PC-3 (cell line): ENCODE results near the gene LGMN. TPM values are rescaled to one million over a fixed set of nuclear protein-coding genes. Genes with fewer than 3 reads are reported as not detected.

ENCODE experiments used
- ATAC-seq: fragments of 200-7000 bp; cut with Tn5 transposase; 2 replicates; pipeline ENCODE4 v1.9.1; 2020; ENCODE audit warnings: mild to moderate bottlenecking, moderate library complexity
- BruUV-seq: library from RNA; stranded (reverse); fragments of 400-500 nt; replicated peaks from 2 replicates; lab custom pipeline; 2021; lab: Mats Ljungman, UMichigan
- CTCF ChIA-PET: fragments of 300-600 bp; sonication (Branson Sonifier 250); formaldehyde crosslinking; loops from one replicate; lab custom pipeline; 2022; ENCODE audit warnings: antibody characterized with exemption; lab: Charles Lee
- POLR2A ChIA-PET: fragments of 300-600 bp; sonication (Branson Sonifier 250); formaldehyde crosslinking; loops from one replicate; lab custom pipeline; 2022; ENCODE audit warnings: antibody characterized with exemption; ENCODE audit not compliant: unreplicated experiment; lab: Charles Lee
- DNase-seq: peaks from one replicate; pipeline ENCODE4 v3.0.0-alpha.2; 2015
- H2AFZ ChIP-seq: fragments of 300-600 bp; sonication (generic); 2 replicates; pipeline ENCODE4 v1.6.0; 2016; ENCODE audit warnings: antibody characterized with exemption, low read length
- H3F3A ChIP-seq: fragments of 300-600 bp; sonication (generic); one replicate; pipeline ENCODE4 v1.6.0; 2017; ENCODE audit warnings: antibody characterized with exemption, low read length, control low read depth, mild to moderate bottlenecking; ENCODE audit not compliant: unreplicated experiment
- H3K27ac ChIP-seq: fragments of 300-600 bp; sonication (generic); 2 replicates; pipeline ENCODE4 v1.5.1; 2016; ENCODE audit warnings: mild to moderate bottlenecking, low read length
- H3K27me3 ChIP-seq: fragments of 300-600 bp; sonication (generic); 2 replicates; pipeline ENCODE4 v1.6.1; 2016; ENCODE audit warnings: low read length, mixed read lengths
- H3K36me3 ChIP-seq: fragments of 300-600 bp; sonication (generic); 2 replicates; pipeline ENCODE4 v1.6.1; 2016; ENCODE audit warnings: low read depth, mixed run types, low read length, mixed read lengths
- H3K4me1 ChIP-seq: fragments of 300-600 bp; sonication (generic); 2 replicates; pipeline ENCODE4 v1.5.1; 2016; ENCODE audit warnings: low read length; ENCODE audit not compliant: insufficient read depth
- H3K4me2 ChIP-seq: fragments of 300-600 bp; sonication (generic); 2 replicates; pipeline ENCODE4 v1.6.0; 2016; ENCODE audit warnings: low read length
- H3K4me3 ChIP-seq: fragments of 300-600 bp; sonication (generic); 2 replicates; pipeline ENCODE4 v1.5.1; 2016; ENCODE audit warnings: mild to moderate bottlenecking, low read length, mixed read lengths
- H3K79me2 ChIP-seq: fragments of 300-600 bp; sonication (generic); 2 replicates; pipeline ENCODE4 v1.6.1; 2017; ENCODE audit warnings: low read length, mixed read lengths
- H3K9ac ChIP-seq: fragments of 300-600 bp; sonication (generic); 2 replicates; pipeline ENCODE4 v1.6.0; 2016; ENCODE audit warnings: mild to moderate bottlenecking, low read length
- H3K9me2 ChIP-seq: fragments of 300-600 bp; sonication (generic); replicated peaks from 2 replicates; pipeline ENCODE4 v1.6.1; 2016; ENCODE audit warnings: mixed run types, low read length, mixed read lengths
- H3K9me3 ChIP-seq: fragments of 300-600 bp; sonication (generic); 2 replicates; pipeline ENCODE4 v1.6.1; 2016; ENCODE audit warnings: low read length, mixed read lengths
- H4K20me1 ChIP-seq: fragments of 300-600 bp; sonication (generic); 2 replicates; pipeline ENCODE4 v1.6.1; 2016; ENCODE audit warnings: low read length, mixed read lengths
- CTCF ChIP-seq: fragments of 300-600 bp; sonication (generic); conservative IDR thresholded peaks from 2 replicates; pipeline ENCODE4 v1.5.1; 2017; ENCODE audit warnings: antibody characterized with exemption, low read depth, mild to moderate bottlenecking, low read length
- EZH2 ChIP-seq: fragments of 300-600 bp; sonication (generic); IDR thresholded peaks from one replicate; pipeline ENCODE4 v1.6.1; 2017; ENCODE audit warnings: antibody characterized with exemption, mild to moderate bottlenecking, low read length; ENCODE audit not compliant: unreplicated experiment
- EZH2phosphoT487 ChIP-seq: fragments of 300-600 bp; sonication (generic); IDR thresholded peaks from 2 replicates; pipeline ENCODE4 v1.6.1; 2018; ENCODE audit warnings: mild to moderate bottlenecking, antibody characterized with exemption, low read length, borderline replicate concordance
- intact Hi-C: fragments of 100-400 bp; cut with micrococcal nuclease; formaldehyde crosslinking; loops from 2 replicates; pipeline ENCODE4 v1.9.0; 2023
- total RNA-seq: library from RNA; depleted of rRNA; stranded (reverse); fragments of >200 nt; gene quantifications from 2 replicates; pipeline ENCODE4 v1.2.3, GENCODE V29; 2014

Gene LGMN
- total RNA-seq, 1 experiment from 2014 or later, result 46.8 TPM

GRCh38 chr14:92659765-92660561, 88.5 kb downstream of the LGMN start:
- no TSS peak for BruUV-seq

GRCh38 chr14:92658684-92659083, 89.7 kb downstream of the LGMN start:
- Histone ChIP-seq H3K4me1 (peaks cover 5% of the 10 kb centered on the region), H3K4me2 (no peak overlapping the region), H3K9me3 (no peaks in the 10 kb centered on the region), H3K79me2 (no peaks in the 10 kb centered on the region), H3F3A (no peaks in the 10 kb centered on the region), H3K4me3 (no peak overlapping the region), H3K27me3 (no peaks in the 10 kb centered on the region), H2AFZ (no peak overlapping the region), H4K20me1 (no peaks in the 10 kb centered on the region), H3K9me2 (no peaks in the 10 kb centered on the region), H3K27ac (no peak overlapping the region), H3K9ac (no peak overlapping the region), H3K36me3 (0 out of 2 replicates have a peak, but pooled peaks cover 5% of the 10 kb centered on the region)
- ATAC-seq (no peak), DNase-seq (no peak)
- no peak for TF ChIP-seq EZH2phosphoT487
- no peak for TF ChIP-seq EZH2
- no peak for TF ChIP-seq CTCF
- CTCF ChIA-PET, result no interaction called here
- POLR2A ChIA-PET, result no interaction called here
- intact Hi-C loops, result no loop called here
- no TSS peak for BruUV-seq

More at GRCh38 chr14:92659765-92660561, 88.5 kb downstream of the LGMN start:
- Histone ChIP-seq H3K4me3 (no peak overlapping the region), H3K27me3 (no peaks in the 10 kb centered on the region), H3K9ac (no peak overlapping the region), H3F3A (no peaks in the 10 kb centered on the region), H2AFZ (no peak overlapping the region), H3K79me2 (no peaks in the 10 kb centered on the region), H3K27ac (no peak overlapping the region), H3K4me2 (no peak overlapping the region), H3K9me3 (no peaks in the 10 kb centered on the region), H3K36me3 (0 out of 2 replicates have a peak, but pooled peaks cover 5% of the 10 kb centered on the region), H3K9me2 (no peaks in the 10 kb centered on the region), H4K20me1 (no peaks in the 10 kb centered on the region), H3K4me1 (peaks cover 6% of the 10 kb centered on the region)
- TF ChIP-seq EZH2 (no peak), CTCF (no peak), EZH2phosphoT487 (no peak)
- ATAC-seq (no peak), DNase-seq (no peak)
- intact Hi-C loops, result no loop called here
- CTCF ChIA-PET, result no interaction called here
- POLR2A ChIA-PET, result no interaction called here

GRCh38 chr14:92658160-92658559, 90.3 kb downstream of the LGMN start:
- no peak overlapping the region for H3K27ac ChIP-seq
- H3K79me2 ChIP-seq, result no peaks in the 10 kb centered on the region
- TF ChIP-seq EZH2, result no peak
- no peak for TF ChIP-seq CTCF
- no peaks in the 10 kb centered on the region for H3K9me3 ChIP-seq
- H3K4me3 ChIP-seq, result no peak overlapping the region
- intact Hi-C loops, result no loop called here
- no peaks in the 10 kb centered on the region for H4K20me1 ChIP-seq
- ChIA-PET CTCF (no interaction called here), POLR2A (no interaction called here)
- H3K27me3 ChIP-seq, result no peaks in the 10 kb centered on the region
- ATAC-seq (no peak), DNase-seq (no peak)
- H3K4me1 ChIP-seq, result 0 out of 2 replicates have a peak, but pooled peaks cover under 1% of the 10 kb centered on the region
- no peak overlapping the region for H3K4me2 ChIP-seq
- no TSS peak for BruUV-seq
- H3K9me2 ChIP-seq, result no peaks in the 10 kb centered on the region
- H3F3A ChIP-seq, result no peaks in the 10 kb centered on the region
- H2AFZ ChIP-seq, result no peak overlapping the region
- no peak overlapping the region for H3K9ac ChIP-seq
- 0 out of 2 replicates have a peak, but pooled peaks cover 5% of the 10 kb centered on the region for H3K36me3 ChIP-seq
